ENCODE results near the gene P2RX7. TPM values are rescaled to one million over a fixed set of nuclear protein-coding genes. Genes with fewer than 3 reads are reported as not detected.
"Not testable (repeated sequence)": the region's sequence is repeated elsewhere in the genome, so short reads cannot be mapped to it uniquely, and the experiment has no call there.

The P2RX7 gene
- total and polyA plus RNA-seq, 7 donors = 0.07 to 1.3 (median 0.17) TPM

GRCh38 chr12:121196902-121197301, 64.2 kb downstream of the P2RX7 start:
- intact Hi-C loops (cut with DNase I) = no loop called here
- DNase-seq (no peak), ATAC-seq (no peak)
- H3K4me3 ChIP-seq = no peak overlapping the region
- H3K4me1 ChIP-seq = no peaks in the 10 kb centered on the region
- H3K27me3 ChIP-seq (ENCODE audit: insufficient read depth in 3 of 3, low read length in 2 of 3) = peaks cover 0 to 2% (median 0%) of the 10 kb centered on the region in 3 donors
- 74 to 77% (median 75%) methylated on average over 6 of the region's 6 CpGs for WGBS, 3 donors
- no peak overlapping the region for H3K27ac ChIP-seq
- H3K9me3 ChIP-seq = no peaks in the 10 kb centered on the region
- TF ChIP-seq CTCF (IDR thresholded peaks at IDR 0.05) = no peak
- no peaks in the 10 kb centered on the region for H3K36me3 ChIP-seq (ENCODE audit: insufficient read depth in 1 of 2, low read depth in 1 of 2)

GRCh38 chr12:121198949-121199348, 66.3 kb downstream of the P2RX7 start:
- no peak overlapping the region for H3K4me3 ChIP-seq
- no peak for ATAC-seq
- H3K27ac ChIP-seq = no peak overlapping the region
- TF ChIP-seq CTCF (IDR thresholded peaks at IDR 0.05) = no peak
- no peaks in the 10 kb centered on the region for H3K9me3 ChIP-seq
- H3K4me1 ChIP-seq = no peaks in the 10 kb centered on the region
- 62 to 77% (median 75%) methylated on average over 7 of the region's 7 CpGs for WGBS, 3 donors
- no peak for DNase-seq
- H3K27me3 ChIP-seq (ENCODE audit: insufficient read depth in 3 of 3, low read length in 2 of 3) = no peaks in the 10 kb centered on the region
- no peaks in the 10 kb centered on the region for H3K36me3 ChIP-seq (ENCODE audit: insufficient read depth in 1 of 2, low read depth in 1 of 2)
- intact Hi-C loops (cut with DNase I) = no loop called here

GRCh38 chr12:121201140-121201539, 68.5 kb downstream of the P2RX7 start:
- intact Hi-C loops (cut with DNase I); H3K36me3 ChIP-seq (ENCODE audit: insufficient read depth in 1 of 2, low read depth in 1 of 2); H3K9me3 ChIP-seq; H3K27me3 ChIP-seq (ENCODE audit: insufficient read depth in 3 of 3, low read length in 2 of 3); ATAC-seq; H3K27ac ChIP-seq; DNase-seq; H3K4me3 ChIP-seq; H3K4me1 ChIP-seq: not testable (repeated sequence)
- WGBS, 3 donors = 95 to 98% (median 97%) methylated on average over 6 of the region's 6 CpGs

GRCh38 chr12:121202407-121203355, 70.0 kb downstream of the P2RX7 start:
- H3K27ac ChIP-seq = no peak overlapping the region
- no peak for TF ChIP-seq CTCF (IDR thresholded peaks at IDR 0.05)
- 77 to 84% (median 78%) methylated on average over 14 of the region's 14 CpGs for WGBS, 3 donors
- H3K4me1 ChIP-seq = no peaks in the 10 kb centered on the region
- ATAC-seq (no peak), DNase-seq (no peak)
- intact Hi-C loops (cut with DNase I) = no loop called here
- no peaks in the 10 kb centered on the region for H3K27me3 ChIP-seq (ENCODE audit: insufficient read depth in 3 of 3, low read length in 2 of 3)
- no peak overlapping the region for H3K4me3 ChIP-seq
- no peaks in the 10 kb centered on the region for H3K9me3 ChIP-seq
- no peaks in the 10 kb centered on the region for H3K36me3 ChIP-seq (ENCODE audit: insufficient read depth in 1 of 2, low read depth in 1 of 2)

GRCh38 chr12:121203482-121203881, 70.8 kb downstream of the P2RX7 start:
- Histone ChIP-seq H3K4me3 (no peak overlapping the region), H3K36me3 (ENCODE audit: insufficient read depth in 1 of 2, low read depth in 1 of 2) (no peaks in the 10 kb centered on the region), H3K4me1 (no peaks in the 10 kb centered on the region), H3K27ac (no peak overlapping the region), H3K9me3 (no peaks in the 10 kb centered on the region), H3K27me3 (ENCODE audit: insufficient read depth in 3 of 3, low read length in 2 of 3) (no peaks in the 10 kb centered on the region)
- 71 to 83% (median 76%) methylated on average over 11 of the region's 11 CpGs for WGBS, 3 donors
- no peak for DNase-seq
- intact Hi-C loops (cut with DNase I) = no loop called here
- no peak for TF ChIP-seq CTCF (IDR thresholded peaks at IDR 0.05)
- no peak for ATAC-seq
